ELR (cell line): ENCODE data around the gene PBOV1.
"Not testable (repeated sequence)": the region's sequence is repeated elsewhere in the genome, so short reads cannot be mapped to it uniquely, and the experiment has no call there.

Experiments used
- DNase-seq: peaks from one replicate; pipeline ENCODE4 v3.0.0-alpha.2; 2015; ENCODE audit warnings: low read depth

PBOV1 gene

GRCh38 chr6:138237463-138237862, 19.2 kb upstream of the PBOV1 start:
- no peak for DNase-seq

DNA sequence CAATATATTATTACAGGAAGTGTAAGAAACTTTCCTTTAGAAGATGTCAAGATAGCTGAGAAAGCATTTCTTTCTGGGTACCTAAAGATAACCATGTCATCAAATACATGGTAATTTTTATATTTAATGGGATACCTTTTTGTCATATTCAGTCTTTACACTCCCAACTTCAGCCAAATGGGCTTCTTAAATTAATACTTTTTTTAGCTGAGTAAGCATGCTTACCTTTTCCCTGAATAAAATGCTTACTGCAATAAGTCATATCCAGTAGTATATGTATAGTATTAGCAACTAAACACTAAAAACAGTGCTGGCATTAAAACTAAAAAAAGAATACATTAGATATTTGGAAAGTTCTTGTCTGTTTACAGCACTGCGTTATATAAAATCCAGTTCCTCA, 17.4 kb upstream of the PBOV1 start:
- no peak for DNase-seq

GRCh38 chr6:138235205-138235604, 16.9 kb upstream of the PBOV1 start:
- DNase-seq, result no peak

- no peak for DNase-seq
Measured at GRCh38 chr6:138234363-138234762, 16.1 kb upstream of the PBOV1 start.

DNA sequence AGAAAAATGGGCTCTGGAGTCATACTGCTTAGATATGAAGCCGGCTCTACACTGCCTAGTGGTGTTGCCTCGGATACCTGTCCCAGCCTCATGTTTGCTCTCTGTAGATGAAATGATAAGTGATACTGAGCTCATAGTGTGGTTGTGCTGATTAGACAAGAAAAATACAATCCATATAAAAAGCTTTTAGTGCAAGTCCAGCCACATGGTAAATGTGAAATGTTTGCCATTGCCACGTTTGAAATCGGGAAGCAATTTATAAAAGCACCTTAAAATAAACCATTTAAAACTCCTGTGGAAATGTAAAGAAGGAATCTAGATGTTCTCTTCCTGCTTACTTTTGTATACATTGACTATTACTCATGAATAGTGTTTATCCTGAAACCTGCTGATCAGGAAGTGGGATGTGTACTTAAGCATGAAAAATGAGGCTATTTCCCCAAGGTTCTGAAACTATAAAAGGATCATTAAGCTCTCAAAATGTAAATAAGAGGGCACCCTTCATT, 13.1 kb upstream of the PBOV1 start:
- DNase-seq, result peak; percentile 36

DNA sequence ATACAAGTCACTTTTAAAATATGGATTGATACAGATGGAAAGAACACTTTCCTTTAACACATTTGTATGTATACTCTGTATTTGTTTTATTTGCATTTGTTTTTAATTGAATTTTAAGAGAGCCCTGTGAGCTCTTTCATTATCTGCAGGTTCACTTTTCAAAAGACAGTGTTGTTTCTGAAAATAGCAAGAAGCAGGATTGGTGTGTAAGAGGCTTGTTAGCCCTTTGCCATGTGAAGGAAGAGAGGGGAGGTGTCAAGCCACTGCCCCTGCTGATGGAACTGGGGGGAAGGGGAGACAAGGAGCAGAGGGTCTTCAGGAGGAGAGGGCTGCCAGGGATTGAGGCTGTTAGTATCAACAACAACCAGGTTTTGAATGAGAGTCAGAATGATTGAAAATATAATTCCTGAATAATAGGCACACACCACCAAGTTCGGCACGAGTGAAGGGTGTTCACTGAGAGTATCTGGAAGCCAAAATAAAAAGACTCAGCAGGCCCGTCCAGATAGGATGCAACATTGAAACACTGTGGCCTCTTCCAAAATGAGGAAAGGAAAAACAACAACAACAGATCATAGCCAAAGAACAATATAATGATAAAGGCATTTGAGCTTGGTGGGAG, 12.6 kb upstream of the PBOV1 start:
- no peak for DNase-seq

- DNase-seq, result no peak
Measured at GRCh38 chr6:138230221-138230620, 11.9 kb upstream of the PBOV1 start.

DNA sequence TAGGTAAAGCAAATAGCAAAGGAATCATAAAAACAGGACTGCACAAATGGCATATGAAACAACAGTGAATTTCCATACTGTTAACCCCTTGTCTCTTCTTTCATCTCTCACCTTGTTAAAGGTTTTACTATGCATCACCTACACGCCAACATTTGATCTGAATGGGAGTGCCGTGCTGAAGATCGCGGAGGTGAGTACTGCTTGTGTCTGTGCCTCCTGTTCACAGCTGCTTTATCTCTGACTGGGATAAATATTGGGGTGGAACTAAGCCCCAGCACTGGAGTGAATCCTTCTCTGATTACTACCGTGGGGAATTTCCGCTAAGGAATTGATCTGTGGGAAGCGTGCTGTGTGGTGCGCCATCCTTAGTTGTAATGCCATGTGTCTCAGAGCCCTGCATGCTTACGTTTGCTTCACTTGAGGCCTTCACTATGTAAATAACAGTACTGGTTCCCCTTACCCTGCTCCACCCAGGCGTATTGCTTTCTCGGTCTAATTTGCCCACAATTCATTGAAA, 11.4 kb upstream of the PBOV1 start:
- no peak for DNase-seq

GRCh38 chr6:138229072-138229471, 10.8 kb upstream of the PBOV1 start:
- no peak for DNase-seq

DNA sequence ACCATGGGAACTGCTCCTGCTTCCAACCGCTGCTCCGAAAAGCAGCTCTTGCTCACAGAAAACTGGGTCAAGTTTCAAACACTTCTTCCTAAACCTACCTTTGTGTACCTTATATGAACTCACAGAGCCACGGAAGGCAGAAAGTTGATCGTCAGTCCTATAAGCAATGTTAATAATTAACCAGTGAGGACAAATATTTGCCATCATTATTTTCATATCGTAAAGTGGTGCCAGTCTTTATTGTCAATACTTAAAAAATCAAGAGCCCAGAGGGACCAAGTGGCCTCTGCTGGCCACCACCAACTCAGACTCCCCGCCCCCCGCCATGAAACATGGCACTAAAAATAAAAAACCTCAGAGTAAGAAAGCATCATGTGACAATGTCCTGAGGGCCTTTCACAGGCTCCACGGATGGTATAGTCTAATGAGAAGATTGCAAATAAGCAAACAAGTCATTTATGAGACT, 9.1 kb upstream of the PBOV1 start:
- no peak for DNase-seq

- no peak for DNase-seq
Measured at GRCh38 chr6:138226700-138227315, 8.5 kb upstream of the PBOV1 start.

GRCh38 chr6:138225953-138226352, 7.7 kb upstream of the PBOV1 start:
- no peak for DNase-seq

GRCh38 chr6:138222901-138223546, 4.7 kb upstream of the PBOV1 start:
- DNase-seq, result no peak

GRCh38 chr6:138219901-138220300, 1.6 kb upstream of the PBOV1 start:
- DNase-seq, result no peak

GRCh38 chr6:138219398-138219797, 1.1 kb upstream of the PBOV1 start:
- no peak for DNase-seq

GRCh38 chr6:138215093-138215782, 3.1 kb downstream of the PBOV1 start:
- no peak for DNase-seq

GRCh38 chr6:138212530-138212929, 5.8 kb downstream of the PBOV1 start:
- DNase-seq, result not testable (repeated sequence)

DNA sequence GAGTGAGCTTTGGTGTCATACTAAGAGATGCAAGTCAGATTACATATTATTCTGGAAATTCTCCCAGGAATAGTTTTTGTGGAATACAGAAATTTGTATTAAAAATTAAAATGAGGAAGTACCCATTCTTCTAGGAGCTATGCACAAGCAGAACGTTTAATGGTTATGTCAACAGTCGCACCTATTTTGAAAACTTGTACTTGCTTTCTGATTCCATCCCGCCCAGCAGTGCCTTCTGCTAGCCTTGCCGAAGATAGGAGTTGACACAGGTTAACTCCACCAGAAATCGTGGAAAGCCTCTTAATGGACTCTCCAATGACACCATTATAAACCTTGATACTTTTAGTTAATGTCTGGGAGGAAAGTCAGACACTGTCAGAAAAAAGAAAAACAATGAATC, 6.7 kb downstream of the PBOV1 start:
- no peak for DNase-seq

- DNase-seq, result no peak
Measured at GRCh38 chr6:138211048-138211581, 7.2 kb downstream of the PBOV1 start.

GRCh38 chr6:138206862-138207261, 11.4 kb downstream of the PBOV1 start:
- DNase-seq, result no peak

- DNase-seq, result no peak
Measured at GRCh38 chr6:138205437-138206094, 12.7 kb downstream of the PBOV1 start.
